ENCODE measurements around the gene DMRTB1. TPM values are rescaled to one million over a fixed set of nuclear protein-coding genes. Genes with fewer than 3 reads are reported as not detected.

Gene DMRTB1
- total RNA-seq, 1 experiment from 2014 or later = not detected

DNA sequence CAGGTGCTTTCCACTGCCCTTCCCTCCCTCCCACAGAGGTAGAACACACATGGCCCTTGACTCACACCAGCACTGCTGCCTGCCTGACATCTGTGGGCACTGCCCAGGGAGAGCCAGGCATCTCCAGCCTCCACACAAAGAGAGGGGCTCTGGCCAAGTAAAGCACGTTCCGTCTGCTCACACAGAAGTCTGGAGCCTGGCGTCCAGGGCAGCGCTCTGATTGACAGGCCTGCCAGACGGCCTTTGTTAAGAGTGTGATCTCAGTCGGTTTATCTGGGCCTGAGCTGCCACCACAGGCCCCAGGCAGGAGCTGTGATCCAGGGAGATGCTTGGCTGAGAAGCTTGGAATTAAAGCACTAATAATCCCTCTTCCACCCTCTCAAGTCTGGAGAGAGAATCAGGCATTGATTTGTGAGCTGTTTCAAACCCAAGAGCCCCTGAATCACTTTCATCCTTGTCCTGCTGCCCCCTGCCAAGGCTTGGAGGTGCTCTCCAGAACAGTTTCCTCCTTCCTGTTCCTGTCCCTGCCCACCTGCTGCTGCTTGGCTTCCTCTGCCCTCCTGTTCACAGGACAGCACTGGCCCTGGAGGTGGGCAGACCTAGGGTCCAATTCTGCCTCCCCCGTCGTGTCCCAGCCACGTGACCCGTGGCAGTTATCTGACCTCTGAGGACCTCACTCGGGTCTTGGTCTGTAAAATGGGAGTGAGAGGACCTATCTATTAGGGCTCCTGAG is 3.7 kb downstream of the DMRTB1 start:
- no peak for DNase-seq (ENCODE audit: low spot score)

DNA sequence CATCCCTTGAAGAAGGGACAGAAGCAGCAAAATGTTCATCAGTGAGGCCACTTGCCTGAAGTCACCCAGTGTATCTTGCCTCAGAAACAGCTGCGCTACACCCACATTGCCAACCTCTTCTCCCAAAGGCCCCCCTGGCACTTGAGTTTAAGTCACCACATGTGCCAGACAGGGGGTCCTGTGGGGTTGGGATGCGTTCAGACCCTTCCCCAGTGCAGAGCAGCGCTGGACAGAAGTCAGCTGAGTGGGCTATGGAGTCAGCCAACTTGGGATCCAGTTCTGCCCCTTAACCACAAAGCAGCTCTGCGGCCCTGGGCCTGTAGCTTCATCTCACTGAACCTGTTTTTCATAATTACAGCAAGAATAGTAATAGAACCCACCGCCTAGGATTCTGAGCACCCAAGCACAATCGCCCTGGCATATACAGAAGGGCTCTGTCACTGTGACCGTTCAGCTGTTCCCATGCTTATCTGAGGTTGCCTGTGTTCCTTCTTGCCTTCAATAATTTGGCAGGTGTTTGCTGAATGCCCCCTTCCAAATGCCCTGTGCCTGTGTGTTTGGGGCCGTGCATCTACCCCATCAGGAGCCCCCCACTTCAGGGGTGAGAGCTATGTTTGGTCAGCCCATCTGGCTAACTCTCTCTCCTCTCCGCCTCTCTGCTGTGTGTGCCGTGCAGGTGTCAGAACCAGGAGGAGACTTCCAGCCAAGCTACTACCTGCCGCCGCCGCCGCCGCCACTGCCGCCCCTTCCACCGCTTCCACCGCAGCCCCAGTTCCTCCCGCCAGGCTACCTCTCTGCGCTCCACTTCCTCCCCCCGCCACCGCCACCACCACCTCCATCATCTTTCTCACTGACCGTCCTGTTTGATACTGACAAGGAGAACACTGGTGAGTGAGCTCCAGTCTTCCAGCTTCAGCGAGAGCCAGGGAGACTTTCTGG is 5.0 kb downstream of the DMRTB1 start:
- no peak for DNase-seq (ENCODE audit: low spot score)

GRCh38 chr1:53465023-53465957 is 6.1 kb downstream of the DMRTB1 start:
- no peak for DNase-seq (ENCODE audit: low spot score)

DNA sequence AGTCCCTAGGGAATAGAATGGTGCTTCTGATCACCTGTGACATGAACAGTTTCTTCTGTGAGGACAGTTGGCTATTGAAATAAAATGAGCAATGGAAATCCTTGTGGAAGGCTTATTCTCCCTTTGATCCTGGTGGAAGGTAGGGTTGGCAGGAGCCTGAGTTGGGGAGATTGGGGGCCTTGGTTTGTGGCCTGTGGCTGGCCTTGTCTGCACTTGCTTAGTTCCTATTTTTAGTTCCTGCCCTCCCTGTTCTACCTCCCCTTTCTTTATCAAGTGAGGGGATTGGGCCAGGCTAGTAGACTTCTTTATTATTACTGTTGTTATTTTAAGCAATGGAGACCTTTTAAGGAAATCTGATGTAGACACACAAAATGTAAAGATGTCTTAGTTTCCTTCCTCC is 8.2 kb downstream of the DMRTB1 start:
- DNase-seq (ENCODE audit: low spot score) = no peak

DNA sequence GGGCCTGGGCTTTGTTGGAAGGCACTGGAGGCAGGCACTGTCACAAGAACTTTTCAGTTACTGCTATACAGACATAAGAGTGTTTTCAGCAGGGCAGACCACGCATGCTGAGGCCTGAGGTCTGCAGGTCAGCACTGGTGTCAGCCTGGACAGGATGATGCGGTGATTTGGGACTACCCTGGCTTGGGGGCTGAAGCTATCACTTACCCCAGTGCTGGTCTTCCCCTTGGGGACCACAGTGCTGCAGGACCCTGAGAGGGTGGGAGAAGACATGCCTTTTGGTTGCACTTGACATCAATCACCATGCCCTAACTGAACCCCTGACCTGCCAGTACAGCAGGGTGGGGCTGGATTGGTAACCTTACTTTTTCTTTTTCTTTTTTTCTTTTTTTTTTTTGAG is 9.2 kb downstream of the DMRTB1 start:
- no peak for DNase-seq (ENCODE audit: low spot score)

DNA sequence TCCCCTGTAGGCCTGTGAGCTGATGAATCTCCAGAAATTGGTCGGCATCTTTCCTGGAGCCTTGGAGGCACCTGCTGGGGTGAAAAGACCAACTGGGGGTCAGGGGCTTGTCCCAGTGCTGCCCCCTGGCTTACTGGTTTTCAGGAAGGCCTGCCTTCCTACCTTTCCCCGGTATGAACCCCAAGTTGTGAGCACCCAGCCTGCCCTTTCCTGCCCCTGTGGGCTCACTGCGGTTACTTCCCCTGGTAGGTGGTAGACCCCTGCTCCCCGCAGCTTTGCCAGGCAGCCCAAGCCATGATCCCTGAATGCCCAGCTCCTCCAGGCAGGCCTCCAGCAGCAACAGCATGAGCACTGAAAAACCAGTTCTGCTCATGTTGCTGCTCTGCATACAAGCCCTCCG is 10.2 kb downstream of the DMRTB1 start:
- DNase-seq (ENCODE audit: low spot score) = no peak

GRCh38 chr1:53470155-53470554 is 11.0 kb downstream of the DMRTB1 start:
- peak; percentile 49 for DNase-seq (ENCODE audit: low spot score)

GRCh38 chr1:53470584-53470983 is 11.4 kb downstream of the DMRTB1 start:
- no peak for DNase-seq (ENCODE audit: low spot score)

DNA sequence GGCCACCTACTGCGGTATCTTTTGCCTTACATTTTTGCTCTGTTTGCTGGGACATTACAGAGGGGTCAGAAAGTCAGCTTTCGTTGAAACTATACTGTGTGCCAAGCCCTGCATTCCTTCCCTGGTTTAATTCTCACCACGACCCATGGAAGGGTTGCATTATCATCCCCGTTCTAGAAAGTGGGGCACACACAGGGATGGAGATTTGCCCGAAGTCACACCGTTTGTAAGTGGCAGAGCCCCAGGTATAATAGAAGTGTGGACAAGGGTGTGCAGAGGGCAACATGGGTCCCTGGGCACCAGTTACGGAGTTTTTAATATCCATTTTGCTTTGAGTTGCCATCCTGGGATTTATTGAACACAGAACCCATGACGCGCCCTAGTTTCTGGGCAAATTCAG is 11.8 kb downstream of the DMRTB1 start:
- DNase-seq (ENCODE audit: low spot score) = no peak

GRCh38 chr1:53473463-53473862 is 14.3 kb downstream of the DMRTB1 start:
- peak; percentile 21 for DNase-seq (ENCODE audit: low spot score)

- no peak for DNase-seq (ENCODE audit: low spot score)
These were observed 16.5 kb downstream of the DMRTB1 start for GRCh38 chr1:53475664-53476063.

DNA sequence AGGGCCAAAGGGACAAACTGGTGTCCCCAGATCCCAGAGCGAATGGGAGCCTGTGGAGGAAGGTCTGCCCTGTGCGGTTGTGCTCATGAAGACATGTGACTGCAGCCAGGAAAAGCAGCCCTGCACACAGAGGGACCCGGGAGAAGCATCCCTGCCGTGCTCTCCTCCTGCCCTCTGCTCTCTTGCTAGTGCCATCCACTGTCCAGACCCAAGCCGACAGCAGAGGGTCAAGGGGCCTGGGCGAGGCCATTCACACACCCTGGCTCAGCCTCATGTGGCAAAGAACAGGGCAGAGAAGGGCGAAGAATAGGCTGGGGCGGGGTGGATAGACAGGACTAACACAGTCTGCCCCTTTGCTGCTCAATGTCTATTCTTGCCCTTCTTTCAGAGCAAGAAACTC is 17.4 kb downstream of the DMRTB1 start:
- no peak for DNase-seq (ENCODE audit: low spot score)

GRCh38 chr1:53477651-53478501 is 18.7 kb downstream of the DMRTB1 start:
- DNase-seq (ENCODE audit: low spot score) = no peak

DNA sequence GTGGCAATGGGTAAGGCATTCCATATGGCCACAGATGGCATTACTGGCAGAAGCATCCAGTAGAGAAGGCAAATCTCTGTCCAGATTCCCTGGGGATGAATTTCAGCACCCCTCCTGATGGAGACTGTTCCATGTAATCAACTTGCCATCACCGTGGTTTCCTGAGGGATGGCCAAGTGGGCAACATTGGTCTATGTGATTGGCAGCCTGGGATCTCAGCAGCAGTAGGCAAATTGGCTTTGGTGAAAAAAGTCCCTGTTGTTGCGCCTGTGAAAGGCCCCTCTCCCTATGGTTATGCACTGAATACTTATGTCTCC is 19.3 kb downstream of the DMRTB1 start:
- DNase-seq (ENCODE audit: low spot score) = no peak

DNA sequence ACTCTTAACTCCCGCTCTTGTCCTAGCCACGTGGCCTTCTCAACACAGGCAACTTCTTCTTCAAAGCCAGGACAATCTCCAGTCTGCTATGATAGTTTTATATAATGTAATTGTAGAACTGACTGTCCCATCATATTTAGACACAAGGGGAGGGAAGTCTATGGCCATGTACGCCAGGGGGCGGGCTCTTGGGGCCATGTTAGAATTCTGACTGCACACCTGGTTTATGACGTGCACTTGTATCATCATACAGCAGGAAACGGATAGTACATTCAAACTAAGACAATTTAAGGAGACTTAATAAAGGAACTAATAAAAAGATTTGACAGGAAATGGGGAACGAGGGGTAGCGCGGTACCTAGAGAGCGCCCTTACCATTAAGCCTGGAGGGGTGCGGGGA is 21.5 kb downstream of the DMRTB1 start:
- DNase-seq (ENCODE audit: low spot score) = peak; percentile 20

DNA sequence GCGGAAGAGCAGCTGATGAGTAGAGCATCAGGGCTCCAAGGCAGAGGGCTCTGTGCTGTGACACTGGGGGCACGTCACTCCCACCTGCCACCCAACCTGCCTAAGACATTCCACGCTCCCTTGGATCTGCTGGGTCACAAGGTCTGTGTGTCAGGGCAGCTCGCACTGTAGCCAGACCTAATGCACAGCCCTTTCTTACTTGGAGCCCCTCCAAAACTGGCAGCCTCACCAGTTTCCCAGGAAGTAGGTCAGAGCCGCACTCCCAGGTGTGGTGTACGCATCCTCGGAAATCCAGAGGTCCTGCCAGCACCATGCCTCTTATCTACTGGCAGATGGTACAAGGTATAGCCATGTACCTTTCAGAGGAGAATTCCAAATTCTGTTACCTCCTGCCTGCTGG is 22.3 kb downstream of the DMRTB1 start:
- DNase-seq (ENCODE audit: low spot score) = no peak

GRCh38 chr1:53482441-53483153 is 23.4 kb downstream of the DMRTB1 start:
- DNase-seq (ENCODE audit: low spot score) = no peak

GRCh38 chr1:53483170-53483569 is 24.0 kb downstream of the DMRTB1 start:
- no peak for DNase-seq (ENCODE audit: low spot score)

DNA sequence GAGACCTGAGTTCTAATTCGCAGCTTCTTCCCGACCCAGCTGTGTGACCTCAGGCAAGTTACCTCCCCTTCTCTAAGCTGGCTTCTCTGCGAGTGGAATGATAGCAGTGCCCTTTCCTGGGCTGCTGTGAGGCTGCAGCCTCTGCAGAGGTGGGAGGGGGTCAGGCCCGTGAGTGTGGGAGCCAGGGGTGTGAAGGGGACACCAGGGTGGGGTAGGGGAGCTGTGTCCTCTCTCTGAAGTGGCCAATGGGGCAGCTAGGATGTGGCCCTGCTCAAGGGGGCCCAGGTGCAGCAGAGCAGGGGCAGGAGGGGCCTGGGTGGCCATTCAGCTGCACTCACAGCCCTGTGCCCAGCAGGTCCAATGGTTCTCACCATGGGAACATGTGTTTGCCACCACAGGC is 24.5 kb downstream of the DMRTB1 start:
- DNase-seq (ENCODE audit: low spot score) = no peak
